LNCaP clone FGC (cell line): Measurements from ENCODE around the gene EHD2.
"Not testable (repeated sequence)": the region's sequence is repeated elsewhere in the genome, so short reads cannot be mapped to it uniquely, and the experiment has no call there.

Experiments used
- DNase-seq: peaks from one replicate; pipeline ENCODE4 v3.0.0-alpha.2; 2011; ENCODE audit warnings: low read depth
- H3K4me3 ChIP-seq: 2 replicates; pipeline ENCODE4 v1.5.1; 2011; ENCODE audit warnings: mild to moderate bottlenecking, low read depth, low read length, control low read depth
- TF ChIP-seq, protein P1 (sequence below): IDR thresholded peaks from 2 replicates; pipeline ENCODE4 v1.5.1; 2012; ENCODE audit warnings: mild to moderate bottlenecking; ENCODE audit not compliant: control insufficient read depth, insufficient read depth; ENCODE audit errors: extremely low read depth

Gene EHD2

DNA sequence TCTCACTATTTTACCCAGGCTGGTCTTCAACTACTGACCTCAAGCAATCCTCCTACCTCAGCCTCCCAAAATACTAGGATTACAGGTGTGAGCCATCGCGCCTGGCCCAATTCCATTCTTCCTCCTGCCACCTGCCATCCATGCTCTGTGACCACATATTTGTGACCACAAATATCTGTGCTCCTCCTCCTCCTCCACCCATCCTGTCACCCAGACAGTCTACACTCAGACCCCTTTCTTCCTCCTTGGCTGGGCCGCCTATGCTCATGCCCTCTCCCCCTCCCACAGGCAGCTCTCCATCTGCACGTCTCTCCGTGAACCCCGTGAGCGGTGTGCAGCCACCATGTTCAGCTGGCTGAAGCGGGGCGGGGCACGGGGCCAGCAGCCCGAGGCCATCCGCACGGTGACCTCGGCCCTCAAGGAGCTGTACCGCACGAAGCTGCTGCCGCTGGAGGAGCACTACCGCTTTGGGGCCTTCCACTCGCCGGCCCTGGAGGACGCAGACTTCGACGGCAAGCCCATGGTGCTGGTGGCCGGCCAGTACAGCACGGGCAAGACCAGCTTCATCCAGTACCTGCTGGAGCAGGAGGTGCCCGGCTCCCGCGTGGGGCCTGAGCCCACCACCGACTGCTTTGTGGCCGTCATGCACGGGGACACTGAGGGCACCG is 3.2 kb downstream of the EHD2 start:
- no peak for DNase-seq
- TF ChIP-seq, protein P1, sequence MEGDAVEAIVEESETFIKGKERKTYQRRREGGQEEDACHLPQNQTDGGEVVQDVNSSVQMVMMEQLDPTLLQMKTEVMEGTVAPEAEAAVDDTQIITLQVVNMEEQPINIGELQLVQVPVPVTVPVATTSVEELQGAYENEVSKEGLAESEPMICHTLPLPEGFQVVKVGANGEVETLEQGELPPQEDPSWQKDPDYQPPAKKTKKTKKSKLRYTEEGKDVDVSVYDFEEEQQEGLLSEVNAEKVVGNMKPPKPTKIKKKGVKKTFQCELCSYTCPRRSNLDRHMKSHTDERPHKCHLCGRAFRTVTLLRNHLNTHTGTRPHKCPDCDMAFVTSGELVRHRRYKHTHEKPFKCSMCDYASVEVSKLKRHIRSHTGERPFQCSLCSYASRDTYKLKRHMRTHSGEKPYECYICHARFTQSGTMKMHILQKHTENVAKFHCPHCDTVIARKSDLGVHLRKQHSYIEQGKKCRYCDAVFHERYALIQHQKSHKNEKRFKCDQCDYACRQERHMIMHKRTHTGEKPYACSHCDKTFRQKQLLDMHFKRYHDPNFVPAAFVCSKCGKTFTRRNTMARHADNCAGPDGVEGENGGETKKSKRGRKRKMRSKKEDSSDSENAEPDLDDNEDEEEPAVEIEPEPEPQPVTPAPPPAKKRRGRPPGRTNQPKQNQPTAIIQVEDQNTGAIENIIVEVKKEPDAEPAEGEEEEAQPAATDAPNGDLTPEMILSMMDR, result no peak
- H3K4me3 ChIP-seq, result no peak overlapping the region

DNA sequence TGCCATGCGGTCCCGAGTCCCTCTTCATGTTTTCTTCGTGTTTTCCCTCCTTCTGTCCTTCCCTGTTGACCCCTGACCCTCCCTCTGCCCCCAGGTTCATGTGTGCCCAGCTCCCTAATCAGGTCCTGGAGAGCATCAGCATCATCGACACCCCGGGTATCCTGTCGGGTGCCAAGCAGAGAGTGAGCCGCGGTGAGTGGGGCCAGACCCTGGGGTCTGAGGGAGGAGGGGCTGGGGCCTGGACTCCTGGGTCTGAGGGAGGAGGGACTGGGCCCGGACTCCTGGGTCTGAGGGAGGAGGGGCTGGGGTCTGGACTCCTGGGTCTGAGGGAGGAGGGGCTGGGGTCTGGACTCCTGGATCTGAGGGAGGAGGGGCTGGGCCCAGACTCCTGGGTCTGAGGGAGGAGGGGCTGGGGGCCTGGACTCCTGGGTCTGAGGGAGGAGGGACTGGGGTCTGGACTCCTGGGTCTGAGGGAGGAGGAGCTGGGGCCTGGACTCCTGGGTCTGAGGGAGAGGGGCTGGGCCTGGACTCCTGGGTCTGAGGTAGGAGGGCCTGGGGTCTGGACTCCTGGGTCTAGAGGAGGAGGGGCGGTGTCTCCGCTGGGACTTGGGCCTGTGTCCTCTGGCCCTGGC is 5.3 kb downstream of the EHD2 start:
- DNase-seq, H3K4me3 ChIP-seq: not testable (repeated sequence)

DNA sequence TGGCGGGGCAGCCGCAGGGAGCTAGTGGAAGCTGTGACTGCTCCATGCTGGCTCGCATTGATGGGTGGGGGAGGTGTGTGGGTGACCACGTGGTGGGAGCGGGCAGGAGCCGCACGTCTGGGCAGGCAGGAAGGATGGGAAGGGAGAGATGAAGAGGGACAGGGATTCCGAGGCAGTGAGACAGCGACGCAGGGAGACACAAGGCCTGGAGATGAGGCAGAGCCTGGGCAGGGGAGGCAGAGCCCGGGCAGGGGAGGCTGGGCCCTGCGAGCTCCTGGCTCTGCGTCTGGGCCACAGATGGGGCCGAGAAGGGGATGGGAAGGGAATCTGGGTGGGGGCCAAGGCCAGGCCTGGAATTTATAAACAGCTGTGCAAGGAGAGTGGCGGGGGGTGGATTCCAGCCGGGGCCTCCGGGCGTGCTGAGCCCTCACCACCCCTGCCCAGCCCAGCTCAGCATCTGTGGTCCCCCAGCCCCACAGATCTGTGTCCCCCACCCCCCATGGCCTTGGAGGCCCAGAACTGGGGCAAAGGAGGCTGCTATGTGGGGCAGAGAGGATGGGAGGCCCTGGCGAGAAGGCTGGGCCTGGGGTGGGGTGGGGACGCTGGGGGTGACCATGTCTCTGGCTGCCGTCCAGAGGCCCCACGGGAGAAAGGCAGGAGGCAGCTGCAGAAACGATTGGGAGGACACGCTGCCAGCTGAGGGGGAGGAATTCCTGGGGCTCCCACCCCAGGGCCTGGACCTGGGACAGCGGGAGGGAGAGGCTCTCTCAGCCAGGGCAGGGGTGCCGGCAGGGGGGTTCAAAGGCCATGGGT is 6.0 kb downstream of the EHD2 start:
- no peak overlapping the region for H3K4me3 ChIP-seq
- TF ChIP-seq, protein P1, result no peak
- DNase-seq, result no peak

DNA sequence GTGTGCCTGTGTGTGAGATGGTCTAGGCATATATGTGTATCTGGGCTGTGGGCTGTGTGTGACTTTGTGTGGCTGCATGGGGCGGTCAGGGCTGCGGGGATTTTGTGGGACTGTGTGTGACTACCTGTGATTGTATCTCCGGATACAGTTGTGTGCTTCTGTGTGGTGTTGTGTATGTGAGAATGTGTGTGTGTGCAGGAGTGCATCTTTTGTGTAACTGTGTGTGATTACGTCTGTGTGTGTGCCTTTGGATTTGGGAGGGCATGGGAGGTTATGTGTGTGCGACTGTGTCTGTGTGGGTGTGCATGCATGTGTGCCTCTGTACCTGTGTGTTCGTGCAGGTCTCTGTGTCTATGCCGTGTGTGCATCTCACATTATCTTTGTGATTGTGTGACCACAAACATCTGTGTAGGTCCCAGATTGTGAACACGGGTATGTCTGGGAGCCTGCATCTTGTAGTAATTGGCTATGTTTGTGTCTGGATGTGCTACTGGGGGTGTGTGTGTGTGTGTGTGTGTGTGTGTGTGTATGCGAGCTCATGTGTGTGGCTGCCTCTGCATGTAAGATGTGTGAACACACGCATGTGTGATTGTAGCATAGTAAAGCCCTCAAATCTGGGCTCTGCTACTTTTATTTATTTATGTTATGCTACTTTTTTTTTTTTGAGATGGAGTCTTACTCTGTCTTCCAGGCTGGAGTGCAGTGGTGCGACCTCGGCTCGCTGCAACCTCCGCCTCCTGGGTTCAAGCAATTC is 7.6 kb downstream of the EHD2 start:
- no peak for DNase-seq
- TF ChIP-seq, protein P1, result no peak
- no peak overlapping the region for H3K4me3 ChIP-seq

DNA sequence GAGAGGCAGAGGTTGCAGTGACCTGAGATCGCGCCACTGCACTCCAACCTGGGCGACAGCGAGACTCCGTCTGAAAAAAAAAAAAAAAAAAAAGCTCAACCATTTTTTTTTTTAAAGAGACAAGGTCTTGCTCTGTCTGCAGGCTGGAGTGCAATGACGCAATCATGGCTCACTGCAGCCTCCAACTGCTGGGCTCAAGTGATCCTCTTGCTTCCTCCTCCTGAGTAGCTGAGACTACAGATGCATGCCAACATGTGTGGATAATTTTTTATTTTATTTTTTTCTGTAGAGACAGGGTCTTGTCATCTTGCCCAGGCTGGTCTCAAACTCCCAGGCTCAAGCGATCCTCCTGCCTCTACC is 10.3 kb downstream of the EHD2 start:
- DNase-seq, result no peak
- TF ChIP-seq, protein P1, result no peak
- H3K4me3 ChIP-seq, result no peak overlapping the region

DNA sequence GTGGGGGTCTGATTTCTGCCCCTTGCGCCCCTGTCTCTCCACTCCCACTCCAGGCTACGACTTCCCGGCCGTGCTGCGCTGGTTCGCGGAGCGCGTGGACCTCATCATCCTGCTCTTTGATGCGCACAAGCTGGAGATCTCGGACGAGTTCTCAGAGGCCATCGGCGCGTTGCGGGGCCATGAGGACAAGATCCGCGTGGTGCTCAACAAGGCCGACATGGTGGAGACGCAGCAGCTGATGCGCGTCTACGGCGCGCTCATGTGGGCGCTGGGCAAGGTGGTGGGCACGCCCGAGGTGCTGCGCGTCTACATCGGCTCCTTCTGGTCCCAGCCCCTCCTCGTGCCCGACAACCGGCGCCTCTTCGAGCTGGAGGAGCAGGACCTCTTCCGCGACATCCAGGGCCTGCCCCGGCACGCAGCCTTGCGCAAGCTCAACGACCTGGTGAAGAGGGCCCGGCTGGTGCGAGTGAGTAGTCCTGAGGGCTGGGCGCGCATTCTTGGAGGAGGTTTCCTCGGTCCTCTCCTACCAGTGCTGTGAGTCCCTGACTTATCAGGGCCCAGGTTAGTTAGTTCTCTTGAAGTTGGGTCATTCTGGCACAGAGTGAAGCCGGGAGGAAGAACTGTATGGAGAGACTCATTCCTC is 12.7 kb downstream of the EHD2 start:
- TF ChIP-seq, protein P1, result no peak
- DNase-seq, result no peak

More for the DNA sequence above, 12.7 kb downstream of the EHD2 start:
- no peak overlapping the region for H3K4me3 ChIP-seq
